K562 (cell line): ENCODE results near the gene DCP1B. TPM values are rescaled to one million over a fixed set of nuclear protein-coding genes. Genes with fewer than 3 reads are reported as not detected.
A peak's percentile ranks its signal among the peaks of the same experiment; 100 is the strongest.

Experiments used
- ATAC-seq: fragments of 200-7000 bp; cut with Tn5 transposase; 3 replicates; pipeline ENCODE4 v1.9.1; 2020; ENCODE audit warnings: moderate library complexity
- BruUV-seq: library from RNA; stranded (reverse); fragments of 400-500 nt; replicated peaks from 2 replicates; lab custom pipeline; 2021; lab: Mats Ljungman, UMichigan
- CTCF ChIA-PET: fragments of 300-600 bp; formaldehyde crosslinking; extraction: SDS; loops from one replicate; lab custom pipeline; 2021; ENCODE audit warnings: low intra/inter-chr PET ratio; lab: Yijun Ruan, JAX
- POLR2A ChIA-PET: fragments of 300-600, 350-650 bp; sonication (Branson Sonifier 250); formaldehyde crosslinking; extraction: SDS; loops from one replicate; lab custom pipeline; 2021; ENCODE audit warnings: antibody characterized with exemption, inconsistent platforms; lab: Yijun Ruan, JAX
- DNase-seq, 4 experiments: peaks; one replicate each; pipeline versions ENCODE4 v3.0.0 to v3.0.0-alpha.2; 2011 to 2018; ENCODE audit warnings: low spot score in 3 of 4, mixed read lengths in 3 of 4; ENCODE audit errors: extremely low read depth in 1 of 4
- FAIRE-seq: peaks from 2 replicates; lab custom pipeline; 2011; peaks lifted over from hg19 to GRCh38; lab: Jason Lieb, UNC
- H2AFZ ChIP-seq: 2 replicates; pipeline ENCODE4 v1.6.0; 2011; ENCODE audit warnings: low read depth, low read length, control low read depth, inconsistent platforms
- H3K27ac ChIP-seq: fragments of 200-600 bp; 3 replicates; pipeline ENCODE4 v1.8.0; 2011; ENCODE audit warnings: low read depth, mild to moderate bottlenecking, control low read depth, inconsistent platforms, low read length, moderate library complexity, mixed read lengths; ENCODE audit errors: extremely low read depth
- H3K27me3 ChIP-seq, 2 experiments: fragments of 300-600 bp in 1 of 2; 2 replicates in 1 of 2; 3 replicates in 1 of 2; pipeline versions ENCODE4 v1.6.0 to v1.8.0; 2011; ENCODE audit warnings: inconsistent platforms in 2 of 2, low read length in 2 of 2, mild to moderate bottlenecking in 1 of 2, mixed read lengths in 1 of 2, moderate library complexity in 1 of 2; ENCODE audit not compliant: control insufficient read depth in 2 of 2, insufficient read depth in 2 of 2
- H3K36me3 ChIP-seq: fragments of 300-600 bp; 3 replicates; pipeline ENCODE4 v1.8.0; 2011; ENCODE audit warnings: mild to moderate bottlenecking, low read length, inconsistent platforms; ENCODE audit not compliant: control insufficient read depth, insufficient read depth
- H3K4me1 ChIP-seq, 2 experiments: fragments of 200-600 bp in 1 of 2; replicated peaks in 1 of 2; 2 replicates in 1 of 2; 3 replicates in 1 of 2; pipeline versions ENCODE4 v1.5.1 to v1.8.0; 2011; ENCODE audit warnings: inconsistent platforms in 2 of 2, low read length in 2 of 2, mild to moderate bottlenecking in 1 of 2, mixed read lengths in 1 of 2, moderate library complexity in 1 of 2; ENCODE audit not compliant: control insufficient read depth in 2 of 2, insufficient read depth in 2 of 2
- H3K4me2 ChIP-seq: 2 replicates; pipeline ENCODE4 v1.6.1; 2011; ENCODE audit warnings: low read length, control low read depth, inconsistent platforms, mixed read lengths; ENCODE audit not compliant: insufficient read depth
- H3K4me3 ChIP-seq: fragments of 200-600 bp; sonication (generic), shearing (Covaris generic); 2 replicates; pipeline ENCODE4 v1.5.1; 2016; ENCODE audit warnings: control low read depth, inconsistent platforms
- H3K79me2 ChIP-seq: fragments of 200-600 bp; 3 replicates; pipeline ENCODE4 v1.8.0; 2011; ENCODE audit warnings: low read length, inconsistent platforms; ENCODE audit not compliant: control insufficient read depth, insufficient read depth
- H3K9ac ChIP-seq, 2 experiments: 2 replicates each; pipeline versions ENCODE4 v1.6.0 to v1.6.1; 2011; ENCODE audit warnings: low read depth in 2 of 2, low read length in 2 of 2, control low read depth in 1 of 2, inconsistent platforms in 1 of 2, mild to moderate bottlenecking in 1 of 2, mixed read lengths in 1 of 2; ENCODE audit not compliant: insufficient read depth in 1 of 2
- H3K9me1 ChIP-seq: one replicate; pipeline ENCODE4 v1.6.0; 2011; ENCODE audit warnings: inconsistent platforms, mild to moderate bottlenecking, low read length, moderate library complexity; ENCODE audit not compliant: control insufficient read depth, insufficient read depth
- H3K9me3 ChIP-seq: replicated peaks from 2 replicates; pipeline ENCODE4 v1.5.1; 2011; ENCODE audit warnings: low read depth, low read length, inconsistent platforms; ENCODE audit not compliant: control insufficient read depth, insufficient read depth
- H4K20me1 ChIP-seq: replicated peaks from 2 replicates; pipeline ENCODE4 v1.6.1; 2011; ENCODE audit warnings: low read length, inconsistent platforms, mixed read lengths; ENCODE audit not compliant: control insufficient read depth, insufficient read depth
- MEIS2 ChIP-seq: fragments of 450-650 bp; IDR thresholded peaks from 2 replicates; pipeline ENCODE4 v1.6.1; 2014; ENCODE audit warnings: mild to moderate bottlenecking; ENCODE audit not compliant: partially characterized antibody
- ZNF133 ChIP-seq: fragments of 250-450 bp; sonication (Bioruptor Pico); IDR thresholded peaks from 2 replicates; pipeline ENCODE4 v1.4.0; 2020; ENCODE audit warnings: mild to moderate bottlenecking
- ZNF197 ChIP-seq: fragments of 200-800 bp; sonication (Bioruptor generic); IDR thresholded peaks from 2 replicates; pipeline ENCODE4 v1.6.1; 2016; ENCODE audit warnings: low read depth, missing genetic modification characterization, missing compliant biosample characterization
- ZNF224 ChIP-seq: sonication (generic); formaldehyde crosslinking; IDR thresholded peaks from 2 replicates; pipeline ENCODE4 v1.8.0; 2022; ENCODE audit warnings: mild to moderate bottlenecking, missing genetic modification reagents
- ZNF263 ChIP-seq: sonication (generic); formaldehyde crosslinking; IDR thresholded peaks from 2 replicates; pipeline ENCODE4 v1.8.0; 2022; ENCODE audit warnings: mild to moderate bottlenecking, missing genetic modification reagents, borderline replicate concordance
- WGBS: fragments of 100-300 bp; shearing (Covaris generic); methylation state at CpG from one replicate; pipeline ENCODE4 v1.1.6; 2016; ENCODE audit warnings: low coverage, mixed read lengths; ENCODE audit not compliant: insufficient coverage; ENCODE audit errors: missing lambda C conversion rate; 5-methylcytosine and 5-hydroxymethylcytosine counted together
- in situ Hi-C: fragments of 300-500 bp; cut with MboI; formaldehyde crosslinking; loops from 4 replicates; pipeline ENCODE4 v1.15.0; 2018; ENCODE audit warnings: inconsistent platforms, mixed read lengths
- intact Hi-C: fragments of 100-400 bp; cut with micrococcal nuclease; formaldehyde crosslinking; loops from 2 replicates; pipeline ENCODE4 v1.14.2; 2022
- polyA plus RNA-seq, 8 experiments: library from polyadenylated mRNA; depleted of rRNA in 4 of 8; stranded (reverse) in 5 of 8; unstranded in 3 of 8; fragments of >200 nt; fragmentation: Nextera tagmentation in 2 of 8; fragmentation: Illumina TruSeq in 1 of 8; extraction: Ambion mirVana in 2 of 8; extraction: Trizol in 1 of 8; gene quantifications; 2 replicates each; pipeline versions ENCODE4 v1.2.1 to v1.2.3, GENCODE V29; 2011 to 2014; ENCODE audit warnings: inconsistent platforms in 1 of 8, missing spikeins in 1 of 8
- total RNA-seq, 7 experiments: library from RNA; depleted of rRNA in 6 of 7; stranded (reverse); fragments of >200 nt in 6 of 7; fragmentation: Illumina TruSeq in 2 of 7; extraction: Trizol in 2 of 7; gene quantifications; 2 replicates each; pipeline versions ENCODE4 v1.2.1 to v1.2.3, GENCODE V29; 2011 to 2021; ENCODE audit warnings: low replicate concordance in 1 of 7
- TF ChIP-seq, protein P1 (sequence below): fragments of 250-450 bp; sonication (Bioruptor Pico); IDR thresholded peaks from 2 replicates; pipeline ENCODE4 v1.6.1; 2021; ENCODE audit warnings: mild to moderate bottlenecking

DCP1B gene
- total and polyA plus RNA-seq, 9 of the 15 experiments (the other 6 are each of a cell fraction or from before 2014, with no cell fraction given) = 0.83 to 7.3 (median 3.4) TPM

DNA sequence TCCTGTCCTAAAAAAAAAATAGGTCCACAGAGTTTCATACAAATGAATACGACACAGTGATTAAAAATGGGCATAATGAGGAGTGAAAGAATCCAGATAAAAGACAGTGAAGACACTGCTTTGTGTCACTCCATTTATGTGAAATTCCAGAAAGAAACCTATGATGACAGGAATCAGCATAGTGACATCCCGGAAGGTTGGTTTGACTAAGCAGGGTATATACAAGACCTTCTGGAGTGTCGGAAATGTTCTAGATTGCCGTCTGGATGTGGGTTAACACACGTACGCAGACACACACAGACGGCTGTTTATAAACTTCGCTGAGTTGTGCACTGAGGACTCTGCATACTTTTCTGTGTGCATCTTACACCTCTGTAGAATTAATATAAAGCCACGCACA lies 72.6 kb downstream of the DCP1B start (continued):
- TF ChIP-seq, protein P1, sequence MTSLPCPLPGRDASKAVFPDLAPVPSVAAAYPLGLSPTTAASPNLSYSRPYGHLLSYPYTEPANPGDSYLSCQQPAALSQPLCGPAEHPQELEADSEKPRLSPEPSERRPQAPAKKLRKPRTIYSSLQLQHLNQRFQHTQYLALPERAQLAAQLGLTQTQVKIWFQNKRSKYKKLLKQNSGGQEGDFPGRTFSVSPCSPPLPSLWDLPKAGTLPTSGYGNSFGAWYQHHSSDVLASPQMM = no peak
- TF ChIP-seq ZNF197 (no peak), ZNF133 (CRISPR knock-in tag) (no peak), MEIS2 (no peak)
- TF ChIP-seq, all 486 proteins: peak for 0

DNA sequence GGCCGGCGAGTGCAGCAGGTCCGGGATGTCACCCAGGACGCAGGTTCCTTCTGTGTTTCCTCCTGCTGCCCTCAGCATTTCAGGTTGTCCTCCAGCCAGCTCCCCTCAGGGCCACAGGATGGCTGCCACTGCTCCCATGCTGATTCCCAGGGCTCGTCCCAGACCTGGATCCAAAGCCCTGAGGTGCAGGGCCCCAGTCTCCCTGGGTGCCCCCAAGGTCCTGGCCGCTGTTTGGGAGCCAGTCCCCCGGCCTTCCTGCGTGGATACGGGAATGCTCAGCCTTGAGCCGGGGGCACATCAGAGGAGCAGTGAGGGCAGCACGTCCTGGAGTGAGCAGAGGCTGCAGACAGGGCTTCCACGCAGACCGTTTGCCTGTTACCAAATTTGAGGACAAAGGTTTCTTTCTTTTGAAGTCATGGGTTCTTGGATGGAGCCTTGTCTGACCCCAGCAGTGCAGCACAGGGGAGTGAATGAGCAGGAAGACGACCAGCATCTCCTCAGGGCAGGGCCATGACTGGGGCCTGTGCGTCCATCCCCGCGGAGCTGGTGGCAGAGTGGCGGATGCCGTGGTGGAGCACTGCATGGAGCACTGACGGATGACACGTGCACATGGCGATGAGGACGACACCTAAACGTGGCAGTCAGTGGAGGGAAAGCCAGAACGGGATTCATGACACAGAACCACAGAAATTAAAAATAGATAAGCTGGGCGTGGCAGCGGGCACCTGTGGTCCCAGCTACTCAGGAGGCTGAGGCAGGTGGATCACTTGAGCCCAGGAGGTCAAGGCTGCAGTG lies 73.3 kb downstream of the DCP1B start:
- no peak overlapping the region for H3K4me2 ChIP-seq
- H3K4me1 ChIP-seq = peaks cover 0 to 18% of the 10 kb centered on the region in 2 experiments; a peak in 1 of 5 replicates
- in situ Hi-C loops (no loop called here), intact Hi-C loops (no loop called here)
- H3K9me1 ChIP-seq = no peaks in the 10 kb centered on the region
- no peaks in the 10 kb centered on the region for H3K9me3 ChIP-seq
- ATAC-seq (no peak), FAIRE-seq (no peak), DNase-seq (no peak)
- H2AFZ ChIP-seq = no peak overlapping the region
- H3K9ac ChIP-seq = no peak overlapping the region
- no peaks in the 10 kb centered on the region; the same call in 1 of the 2 replicates for H4K20me1 ChIP-seq
- peaks cover 0 to 51% of the 10 kb centered on the region in 2 experiments; a peak in 2 of 5 replicates for H3K27me3 ChIP-seq
- H3K36me3 ChIP-seq = no peaks in the 10 kb centered on the region
- 16% methylated on average over 21 of the region's 27 CpGs for WGBS
- POLR2A ChIA-PET = interaction anchor here (0.6 kb wide), 1 partner anchor 120 kb away, joined by 4 read pairs; no protein-coding TSS in a partner anchor
- TF ChIP-seq ZNF263 (CRISPR knock-in tag) = peak; percentile 93
- no peak for TF ChIP-seq ZNF224 (CRISPR knock-in tag)
- BruUV-seq = no TSS peak
- no peaks in the 10 kb centered on the region for H3K79me2 ChIP-seq
- H3K27ac ChIP-seq = no peak overlapping the region
- H3K4me3 ChIP-seq = no peak overlapping the region
- CTCF ChIA-PET = no interaction called here
